Fibroblast of pulmonary artery (primary cell): ENCODE measurements around the gene MEGF9.

Source experiments
- DNase-seq: peaks from one replicate; pipeline ENCODE4 v3.0.0-alpha.2; 2010; ENCODE audit warnings: low read depth
- H3K4me3 ChIP-seq: replicated peaks from 2 replicates; pipeline ENCODE4 v1.5.1; 2011; ENCODE audit warnings: low read depth, mild to moderate bottlenecking, control low read depth, low read length, moderate library complexity
- CTCF ChIP-seq: IDR thresholded peaks from 2 replicates; pipeline ENCODE4 v1.5.1; 2011; ENCODE audit warnings: mild to moderate bottlenecking, control low read depth, low read length, inconsistent platforms; ENCODE audit errors: missing control alignments

MEGF9 gene

GRCh38 chr9:120733190-120733589 is 18.9 kb upstream of the MEGF9 start:
- peak; percentile 91 for DNase-seq
- no peak overlapping the region for H3K4me3 ChIP-seq

GRCh38 chr9:120730654-120731514 is 16.6 kb upstream of the MEGF9 start:
- TF ChIP-seq CTCF: no peak
- H3K4me3 ChIP-seq: no peak overlapping the region
- DNase-seq: peak; percentile 91

More at GRCh38 chr9:120733190-120733589, 18.9 kb upstream of the MEGF9 start:
- TF ChIP-seq CTCF: no peak

- H3K4me3 ChIP-seq: no peak overlapping the region
- peak; percentile 12 for TF ChIP-seq CTCF
- DNase-seq: no peak
These were observed 15.5 kb upstream of the MEGF9 start for GRCh38 chr9:120729791-120730241.

- no peak for DNase-seq
- H3K4me3 ChIP-seq: no peak overlapping the region
- TF ChIP-seq CTCF: no peak
These were observed 12.2 kb upstream of the MEGF9 start for GRCh38 chr9:120726484-120726883.

- TF ChIP-seq CTCF: no peak
- no peak overlapping the region for H3K4me3 ChIP-seq
- DNase-seq: no peak
These were observed 11.6 kb upstream of the MEGF9 start for GRCh38 chr9:120725907-120726306.

- H3K4me3 ChIP-seq: no peak overlapping the region
- DNase-seq: no peak
- TF ChIP-seq CTCF: no peak
These were observed 10.6 kb upstream of the MEGF9 start for GRCh38 chr9:120724757-120725400.
